CD4-positive, alpha-beta T cell treated with Interleukin-15 for 1 hour (primary cell): ENCODE results near the gene WDR75.
"Not testable (repeated sequence)": the region's sequence is repeated elsewhere in the genome, so short reads cannot be mapped to it uniquely, and the experiment has no call there.

Source experiments
- DNase-seq: peaks from one replicate; pipeline ENCODE4 v3.0.0-alpha.2; 2020

WDR75 gene

GRCh38 chr2:189440947-189441708 is at the start of gene WDR75:
WDR75 (plus strand) TSS chr2:189441474; CDS start chr2:189441493, 19 bp downstream.
- peak; percentile 91 for DNase-seq

GRCh38 chr2:189393440-189394111 is 47.7 kb upstream of the WDR75 start:
- no peak for DNase-seq

- DNase-seq = no peak
Observed at GRCh38 chr2:189394525-189394924, 46.7 kb upstream of the WDR75 start.

- no peak for DNase-seq
Observed at GRCh38 chr2:189402932-189403331, 38.3 kb upstream of the WDR75 start.

- no peak for DNase-seq
Observed at GRCh38 chr2:189406586-189407233, 34.6 kb upstream of the WDR75 start.

- DNase-seq = no peak
Observed at GRCh38 chr2:189407281-189408209, 33.7 kb upstream of the WDR75 start.

GRCh38 chr2:189408294-189408693 is 33.0 kb upstream of the WDR75 start:
- no peak for DNase-seq

GRCh38 chr2:189409131-189409530 is 32.1 kb upstream of the WDR75 start:
- DNase-seq = no peak

- DNase-seq = no peak
Observed at GRCh38 chr2:189409647-189410046, 31.6 kb upstream of the WDR75 start.

- no peak for DNase-seq
Observed at GRCh38 chr2:189411860-189412259, 29.4 kb upstream of the WDR75 start.

GRCh38 chr2:189412330-189412953 is 28.8 kb upstream of the WDR75 start:
- no peak for DNase-seq

GRCh38 chr2:189413249-189413648 is 28.0 kb upstream of the WDR75 start:
- no peak for DNase-seq

- no peak for DNase-seq
Observed at GRCh38 chr2:189421644-189422043, 19.6 kb upstream of the WDR75 start.

- no peak for DNase-seq
Observed at GRCh38 chr2:189424961-189425360, 16.3 kb upstream of the WDR75 start.

GRCh38 chr2:189425676-189426075 is 15.6 kb upstream of the WDR75 start:
- DNase-seq = no peak

- no peak for DNase-seq
Observed at GRCh38 chr2:189426886-189427285, 14.4 kb upstream of the WDR75 start.

GRCh38 chr2:189427872-189428271 is 13.4 kb upstream of the WDR75 start:
- no peak for DNase-seq

GRCh38 chr2:189430448-189430847 is 10.8 kb upstream of the WDR75 start:
- not testable (repeated sequence) for DNase-seq

- not testable (repeated sequence) for DNase-seq
Observed at GRCh38 chr2:189435803-189436202, 5.5 kb upstream of the WDR75 start.

GRCh38 chr2:189437926-189438325 is 3.3 kb upstream of the WDR75 start:
- DNase-seq = no peak

GRCh38 chr2:189439342-189439741 is 1.9 kb upstream of the WDR75 start:
- no peak for DNase-seq

GRCh38 chr2:189440644-189440946 is 679 bp upstream of the WDR75 start:
- DNase-seq = no peak

- DNase-seq = no peak
Observed at GRCh38 chr2:189441709-189442074, 418 bp downstream of the WDR75 start.
